ENCODE measurements around the gene TCAP. TPM values are rescaled to one million over a fixed set of nuclear protein-coding genes. Genes with fewer than 3 reads are reported as not detected.

TCAP gene
- total RNA-seq, 1 donor = 0.36 TPM

- H3K79me2 ChIP-seq (ENCODE audit: insufficient read depth, low read length) = peaks cover 12% of the 10 kb centered on the region
- TF ChIP-seq, protein P1, sequence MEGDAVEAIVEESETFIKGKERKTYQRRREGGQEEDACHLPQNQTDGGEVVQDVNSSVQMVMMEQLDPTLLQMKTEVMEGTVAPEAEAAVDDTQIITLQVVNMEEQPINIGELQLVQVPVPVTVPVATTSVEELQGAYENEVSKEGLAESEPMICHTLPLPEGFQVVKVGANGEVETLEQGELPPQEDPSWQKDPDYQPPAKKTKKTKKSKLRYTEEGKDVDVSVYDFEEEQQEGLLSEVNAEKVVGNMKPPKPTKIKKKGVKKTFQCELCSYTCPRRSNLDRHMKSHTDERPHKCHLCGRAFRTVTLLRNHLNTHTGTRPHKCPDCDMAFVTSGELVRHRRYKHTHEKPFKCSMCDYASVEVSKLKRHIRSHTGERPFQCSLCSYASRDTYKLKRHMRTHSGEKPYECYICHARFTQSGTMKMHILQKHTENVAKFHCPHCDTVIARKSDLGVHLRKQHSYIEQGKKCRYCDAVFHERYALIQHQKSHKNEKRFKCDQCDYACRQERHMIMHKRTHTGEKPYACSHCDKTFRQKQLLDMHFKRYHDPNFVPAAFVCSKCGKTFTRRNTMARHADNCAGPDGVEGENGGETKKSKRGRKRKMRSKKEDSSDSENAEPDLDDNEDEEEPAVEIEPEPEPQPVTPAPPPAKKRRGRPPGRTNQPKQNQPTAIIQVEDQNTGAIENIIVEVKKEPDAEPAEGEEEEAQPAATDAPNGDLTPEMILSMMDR (IDR thresholded peaks at IDR 0.05; ENCODE audit: extremely low read depth, low read depth, low read length) = peak; percentile 97
- no peaks in the 10 kb centered on the region for H3K4me1 ChIP-seq (ENCODE audit: insufficient read depth, low read length)
- H3K9me3 ChIP-seq (ENCODE audit: low read depth, low read length) = no peaks in the 10 kb centered on the region
- H3K4me3 ChIP-seq (ENCODE audit: insufficient read depth, low read length) = no peak overlapping the region
- H3K36me3 ChIP-seq (ENCODE audit: insufficient read depth, low read length) = no peaks in the 10 kb centered on the region
- no peak overlapping the region for H3K4me2 ChIP-seq (ENCODE audit: insufficient read depth, low read length)
- H3K27me3 ChIP-seq (ENCODE audit: insufficient read depth, low read length) = no peaks in the 10 kb centered on the region
- H4K20me1 ChIP-seq (ENCODE audit: insufficient read depth, low read length) = peaks cover 42% of the 10 kb centered on the region
- DNase-seq (ENCODE audit: insufficient read length, low spot score, missing footprints) = peak; percentile 98
- H3K27ac ChIP-seq (ENCODE audit: low read depth, low read length) = no peak overlapping the region
- H2AFZ ChIP-seq (ENCODE audit: low read length) = no peak overlapping the region
Observed at GRCh38 chr17:39653662-39654331, 11.4 kb upstream of the TCAP start.

- TF ChIP-seq, protein P1 (IDR thresholded peaks at IDR 0.05; ENCODE audit: extremely low read depth, low read depth, low read length) = no peak
- no peaks in the 10 kb centered on the region for H3K4me1 ChIP-seq (ENCODE audit: insufficient read depth, low read length)
Observed at GRCh38 chr17:39655105-39655504, 10.0 kb upstream of the TCAP start.

GRCh38 chr17:39658346-39658745, 6.8 kb upstream of the TCAP start:
- DNase-seq (ENCODE audit: insufficient read length, low spot score, missing footprints) = no peak
- H2AFZ ChIP-seq (ENCODE audit: low read length) = no peak overlapping the region
- H3K79me2 ChIP-seq (ENCODE audit: insufficient read depth, low read length) = peaks cover 3% of the 10 kb centered on the region
- H3K4me2 ChIP-seq (ENCODE audit: insufficient read depth, low read length) = no peak overlapping the region
- no peaks in the 10 kb centered on the region for H3K9me3 ChIP-seq (ENCODE audit: low read depth, low read length)
- no peak overlapping the region for H3K27ac ChIP-seq (ENCODE audit: low read depth, low read length)
- H3K27me3 ChIP-seq (ENCODE audit: insufficient read depth, low read length) = no peaks in the 10 kb centered on the region
- H4K20me1 ChIP-seq (ENCODE audit: insufficient read depth, low read length) = peaks cover 22% of the 10 kb centered on the region
- TF ChIP-seq, protein P1 (IDR thresholded peaks at IDR 0.05; ENCODE audit: extremely low read depth, low read depth, low read length) = no peak
- no peak overlapping the region for H3K4me3 ChIP-seq (ENCODE audit: insufficient read depth, low read length)
- H3K4me1 ChIP-seq (ENCODE audit: insufficient read depth, low read length) = no peaks in the 10 kb centered on the region
- peaks cover 4% of the 10 kb centered on the region for H3K36me3 ChIP-seq (ENCODE audit: insufficient read depth, low read length)

More at GRCh38 chr17:39655105-39655504, 10.0 kb upstream of the TCAP start:
- no peaks in the 10 kb centered on the region for H3K9me3 ChIP-seq (ENCODE audit: low read depth, low read length)
- H3K4me2 ChIP-seq (ENCODE audit: insufficient read depth, low read length) = no peak overlapping the region
- no peak overlapping the region for H2AFZ ChIP-seq (ENCODE audit: low read length)
- no peak for DNase-seq (ENCODE audit: insufficient read length, low spot score, missing footprints)
- H3K79me2 ChIP-seq (ENCODE audit: insufficient read depth, low read length) = peaks cover 10% of the 10 kb centered on the region
- no peaks in the 10 kb centered on the region for H3K36me3 ChIP-seq (ENCODE audit: insufficient read depth, low read length)
- no peaks in the 10 kb centered on the region for H3K27me3 ChIP-seq (ENCODE audit: insufficient read depth, low read length)
- no peak overlapping the region for H3K4me3 ChIP-seq (ENCODE audit: insufficient read depth, low read length)
- H3K27ac ChIP-seq (ENCODE audit: low read depth, low read length) = no peak overlapping the region
- H4K20me1 ChIP-seq (ENCODE audit: insufficient read depth, low read length) = peaks cover 36% of the 10 kb centered on the region

GRCh38 chr17:39658760-39659159, 6.4 kb upstream of the TCAP start:
- Histone ChIP-seq H3K79me2 (ENCODE audit: insufficient read depth, low read length) (no peaks in the 10 kb centered on the region), H3K27me3 (ENCODE audit: insufficient read depth, low read length) (no peaks in the 10 kb centered on the region), H3K27ac (ENCODE audit: low read depth, low read length) (no peak overlapping the region), H2AFZ (ENCODE audit: low read length) (no peak overlapping the region), H4K20me1 (ENCODE audit: insufficient read depth, low read length) (peaks cover 20% of the 10 kb centered on the region), H3K36me3 (ENCODE audit: insufficient read depth, low read length) (peaks cover 4% of the 10 kb centered on the region), H3K4me3 (ENCODE audit: insufficient read depth, low read length) (no peak overlapping the region), H3K4me1 (ENCODE audit: insufficient read depth, low read length) (no peaks in the 10 kb centered on the region), H3K4me2 (ENCODE audit: insufficient read depth, low read length) (no peak overlapping the region), H3K9me3 (ENCODE audit: low read depth, low read length) (no peaks in the 10 kb centered on the region)
- no peak for DNase-seq (ENCODE audit: insufficient read length, low spot score, missing footprints)
- TF ChIP-seq, protein P1 (IDR thresholded peaks at IDR 0.05; ENCODE audit: extremely low read depth, low read depth, low read length) = no peak
